NCI-H1694 (cell line): ENCODE data around the gene ARIH1.

ENCODE experiments used
- DNase-seq: peaks from one replicate; lab custom pipeline; 2025; lab: John Stamatoyannopoulos, UW

Gene ARIH1

GRCh38 chr15:72487070-72487797 lies 13.1 kb downstream of the ARIH1 start:
- no peak for DNase-seq

GRCh38 chr15:72488558-72488957 lies 14.4 kb downstream of the ARIH1 start:
- no peak for DNase-seq

- DNase-seq: no peak
These were observed 15.9 kb downstream of the ARIH1 start for GRCh38 chr15:72489943-72490554.

- no peak for DNase-seq
These were observed 17.6 kb downstream of the ARIH1 start for GRCh38 chr15:72491768-72492167.

GRCh38 chr15:72492733-72493132 lies 18.6 kb downstream of the ARIH1 start:
- no peak for DNase-seq

- DNase-seq: no peak
These were observed 19.1 kb downstream of the ARIH1 start for GRCh38 chr15:72493220-72493619.

- no peak for DNase-seq
These were observed 20.9 kb downstream of the ARIH1 start for GRCh38 chr15:72495007-72495406.

- DNase-seq: no peak
These were observed 22.7 kb downstream of the ARIH1 start for GRCh38 chr15:72496783-72497182.

- DNase-seq: no peak
These were observed 23.3 kb downstream of the ARIH1 start for GRCh38 chr15:72497402-72497801.

- DNase-seq: no peak
These were observed 28.2 kb downstream of the ARIH1 start for GRCh38 chr15:72502220-72502809.

- no peak for DNase-seq
These were observed 29.0 kb downstream of the ARIH1 start for GRCh38 chr15:72503147-72503546.

- no peak for DNase-seq
These were observed 33.4 kb downstream of the ARIH1 start for GRCh38 chr15:72507402-72508092.

GRCh38 chr15:72509484-72509883 lies 35.4 kb downstream of the ARIH1 start:
- no peak for DNase-seq

GRCh38 chr15:72511536-72511935 lies 37.4 kb downstream of the ARIH1 start:
- DNase-seq: no peak

GRCh38 chr15:72515591-72516389 lies 41.7 kb downstream of the ARIH1 start:
- DNase-seq: no peak

GRCh38 chr15:72516777-72517176 lies 42.6 kb downstream of the ARIH1 start:
- DNase-seq: no peak

GRCh38 chr15:72521682-72522081 lies 47.6 kb downstream of the ARIH1 start:
- no peak for DNase-seq

GRCh38 chr15:72532991-72533601 lies 59.0 kb downstream of the ARIH1 start:
- no peak for DNase-seq

- DNase-seq: no peak
These were observed 60.4 kb downstream of the ARIH1 start for GRCh38 chr15:72534523-72534922.

- DNase-seq: no peak
These were observed 61.8 kb downstream of the ARIH1 start for GRCh38 chr15:72535911-72536310.

- DNase-seq: no peak
These were observed 62.4 kb downstream of the ARIH1 start for GRCh38 chr15:72536506-72536905.

- DNase-seq: no peak
These were observed 64.8 kb downstream of the ARIH1 start for GRCh38 chr15:72538931-72539330.
